Smooth muscle cell (in vitro differentiated cells): ENCODE measurements around the gene CACNA1B. TPM values are rescaled to one million over a fixed set of nuclear protein-coding genes. Genes with fewer than 3 reads are reported as not detected.

Experiments
- DNase-seq: peaks from one replicate; lab custom pipeline; 2025; ENCODE audit not compliant: unreplicated experiment; lab: John Stamatoyannopoulos, UW
- H2AFZ ChIP-seq: fragments of 200-600 bp; sonication (generic); 2 replicates; pipeline ENCODE4 v1.6.0; 2016; ENCODE audit warnings: antibody characterized with exemption, low read depth, mild to moderate bottlenecking
- H3F3A ChIP-seq: fragments of 200-600 bp; sonication (generic); 2 replicates; pipeline ENCODE4 v1.6.0; 2017; ENCODE audit warnings: antibody characterized with exemption, low read depth
- H3K27ac ChIP-seq: fragments of 200-600 bp; sonication (generic); 2 replicates; pipeline ENCODE4 v1.5.1; 2016; ENCODE audit warnings: low read depth, mild to moderate bottlenecking
- H3K27me3 ChIP-seq: fragments of 200-600 bp; sonication (generic); 2 replicates; pipeline ENCODE4 v1.6.1; 2016; ENCODE audit warnings: low read depth, mild to moderate bottlenecking
- H3K36me3 ChIP-seq: fragments of 200-600 bp; sonication (generic); 2 replicates; pipeline ENCODE4 v1.5.1; 2016; ENCODE audit warnings: low read depth
- H3K4me1 ChIP-seq: fragments of 200-600 bp; sonication (generic); 2 replicates; pipeline ENCODE4 v1.5.1; 2016; ENCODE audit warnings: low read depth
- H3K4me2 ChIP-seq: fragments of 200-600 bp; sonication (generic); 2 replicates; pipeline ENCODE4 v1.6.0; 2016; ENCODE audit warnings: mild to moderate bottlenecking
- H3K4me3 ChIP-seq: fragments of 200-600 bp; sonication (generic); 2 replicates; pipeline ENCODE4 v1.5.1; 2016; ENCODE audit warnings: mild to moderate bottlenecking
- H3K79me2 ChIP-seq: fragments of 200-600 bp; sonication (generic); 2 replicates; pipeline ENCODE4 v1.6.0; 2016; ENCODE audit warnings: low read depth, mild to moderate bottlenecking
- H3K9ac ChIP-seq: fragments of 200-600 bp; sonication (generic); 2 replicates; pipeline ENCODE4 v1.6.0; 2016; ENCODE audit warnings: low read depth
- H3K9me3 ChIP-seq: fragments of 200-600 bp; sonication (generic); replicated peaks from 2 replicates; pipeline ENCODE4 v1.5.1; 2016; ENCODE audit warnings: low read depth
- H4K20me1 ChIP-seq: fragments of 200-600 bp; sonication (generic); 2 replicates; pipeline ENCODE4 v1.6.0; 2016; ENCODE audit warnings: low read depth
- CTCF ChIP-seq: fragments of 200-600 bp; sonication (generic); IDR thresholded peaks from 2 replicates; pipeline ENCODE4 v1.5.1; 2017; ENCODE audit warnings: borderline replicate concordance, mild to moderate bottlenecking, antibody characterized with exemption; ENCODE audit not compliant: insufficient read depth, poor library complexity, severe bottlenecking
- WGBS: methylation state at CpG from one replicate; pipeline ENCODE4 v1.1.7; 2016; ENCODE audit warnings: low lambda C conversion rate; 5-methylcytosine and 5-hydroxymethylcytosine counted together
- polyA plus RNA-seq: library from polyadenylated mRNA; unstranded; fragments of >200 nt; fragmentation: Nextera tagmentation; extraction: Ambion mirVana; gene quantifications from 2 replicates; pipeline ENCODE4 v1.2.1, GENCODE V29; 2016
- total RNA-seq: library from RNA; depleted of rRNA; stranded (reverse); fragments of >200 nt; gene quantifications from 2 replicates; pipeline ENCODE4 v1.2.3, GENCODE V29; 2014

The CACNA1B gene
- total and polyA plus RNA-seq, 2 experiments from 2014 or later: 0.09 to 0.23 TPM

GRCh38 chr9:138049779-138050471 lies 172.3 kb downstream of the CACNA1B start:
- H3K79me2 ChIP-seq: no peaks in the 10 kb centered on the region
- no peak overlapping the region for H2AFZ ChIP-seq
- no peaks in the 10 kb centered on the region for H3K4me1 ChIP-seq
- H3F3A ChIP-seq: no peaks in the 10 kb centered on the region
- H3K9me3 ChIP-seq: no peaks in the 10 kb centered on the region
- no peak overlapping the region for H3K4me3 ChIP-seq
- H4K20me1 ChIP-seq: no peaks in the 10 kb centered on the region
- WGBS: 90% methylated on average over 24 of the region's 24 CpGs
- no peaks in the 10 kb centered on the region for H3K27me3 ChIP-seq
- no peak overlapping the region for H3K9ac ChIP-seq
- no peak for DNase-seq
- H3K36me3 ChIP-seq: no peaks in the 10 kb centered on the region
- TF ChIP-seq CTCF: no peak
- H3K27ac ChIP-seq: no peak overlapping the region
- no peak overlapping the region for H3K4me2 ChIP-seq

- TF ChIP-seq CTCF: no peak
- no peaks in the 10 kb centered on the region for H3K4me1 ChIP-seq
- H3K27ac ChIP-seq: no peak overlapping the region
- no peaks in the 10 kb centered on the region for H3K36me3 ChIP-seq
- no peaks in the 10 kb centered on the region for H3K79me2 ChIP-seq
- WGBS: 93% methylated on average over 13 of the region's 13 CpGs
- H3K9me3 ChIP-seq: no peaks in the 10 kb centered on the region
- H3K4me3 ChIP-seq: no peak overlapping the region
- H3K4me2 ChIP-seq: no peak overlapping the region
- H3K27me3 ChIP-seq: no peaks in the 10 kb centered on the region
- H3F3A ChIP-seq: no peaks in the 10 kb centered on the region
- H4K20me1 ChIP-seq: no peaks in the 10 kb centered on the region
- no peak overlapping the region for H2AFZ ChIP-seq
- no peak for DNase-seq
- H3K9ac ChIP-seq: no peak overlapping the region
These were observed 173.1 kb downstream of the CACNA1B start for GRCh38 chr9:138050472-138051330.

GRCh38 chr9:138051586-138052321 lies 174.2 kb downstream of the CACNA1B start:
- 88% methylated on average over 15 of the region's 15 CpGs for WGBS
- Histone ChIP-seq H3K36me3 (no peaks in the 10 kb centered on the region), H2AFZ (no peak overlapping the region), H3F3A (no peaks in the 10 kb centered on the region), H3K27ac (no peak overlapping the region), H3K4me2 (no peak overlapping the region), H3K9ac (no peak overlapping the region), H3K4me1 (no peaks in the 10 kb centered on the region), H3K4me3 (no peak overlapping the region), H3K27me3 (no peaks in the 10 kb centered on the region), H4K20me1 (no peaks in the 10 kb centered on the region), H3K9me3 (no peaks in the 10 kb centered on the region), H3K79me2 (no peaks in the 10 kb centered on the region)
- no peak for DNase-seq
- TF ChIP-seq CTCF: no peak
